ENCODE results near the gene PRKACG. TPM values are rescaled to one million over a fixed set of nuclear protein-coding genes. Genes with fewer than 3 reads are reported as not detected.

PRKACG gene
- polyA plus RNA-seq, 10 donors, result 0.08 TPM; not detected in 8

DNA sequence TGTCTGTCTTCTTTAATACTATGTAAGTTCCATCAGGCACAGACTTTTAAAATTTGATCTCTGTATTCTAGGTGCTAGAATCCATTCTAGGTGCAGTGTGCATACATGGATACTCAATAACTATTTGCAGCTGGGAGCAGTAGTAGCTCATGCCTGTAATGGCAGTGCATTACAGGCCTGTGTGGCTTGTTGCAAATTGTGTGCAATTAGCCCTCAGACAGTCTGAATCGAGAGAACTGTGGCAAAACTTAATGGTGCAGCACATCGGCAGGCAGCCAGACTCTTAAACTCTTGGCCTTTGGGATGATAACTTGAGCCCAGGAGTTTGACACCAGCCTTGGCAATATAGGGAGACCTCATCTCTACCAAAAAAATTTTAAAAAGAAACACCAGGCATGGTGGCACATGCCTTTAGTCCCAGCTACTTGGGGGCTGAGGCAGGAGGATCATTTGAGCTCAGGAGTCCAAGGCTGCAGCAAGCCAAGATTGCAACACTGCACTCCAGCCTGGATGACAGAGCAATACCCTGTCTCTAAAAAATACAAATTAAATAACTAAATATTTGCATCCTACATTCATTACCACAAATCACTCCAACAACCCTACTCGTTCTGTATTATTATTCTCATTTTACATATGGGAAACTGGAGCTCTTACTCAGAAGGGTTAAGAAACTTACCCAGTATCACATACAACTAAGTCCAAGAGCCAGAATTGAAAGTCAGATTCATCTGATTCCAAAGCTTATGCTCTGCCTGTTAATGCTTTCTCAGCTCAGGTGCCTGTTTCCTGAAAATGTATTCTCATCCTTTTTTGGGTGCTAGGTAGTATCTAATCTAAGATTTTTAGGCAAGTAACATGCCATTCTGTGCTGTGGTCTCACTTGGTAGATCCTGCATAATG lies 30.1 kb downstream of the PRKACG start:
- no peak for DNase-seq

DNA sequence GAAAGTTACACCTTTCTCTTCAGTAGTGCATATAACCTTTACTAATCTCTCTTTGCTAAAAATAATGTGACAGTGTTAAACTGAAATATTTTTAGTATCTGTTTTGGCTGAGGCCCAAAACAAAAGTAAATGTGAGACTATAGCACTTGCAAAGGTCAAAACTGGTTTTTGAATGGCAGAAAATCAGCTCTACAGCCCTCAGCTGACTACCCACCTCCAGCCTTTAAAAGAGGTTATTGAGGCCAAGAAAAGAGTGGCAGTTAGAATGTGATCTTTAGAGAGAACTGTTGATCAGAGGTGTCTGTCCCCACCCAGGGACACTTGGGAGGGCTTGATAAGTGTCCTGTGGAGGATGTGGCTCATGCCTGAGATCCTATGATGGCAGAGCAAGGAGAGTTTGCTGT lies 30.9 kb downstream of the PRKACG start:
- DNase-seq, result no peak

DNA sequence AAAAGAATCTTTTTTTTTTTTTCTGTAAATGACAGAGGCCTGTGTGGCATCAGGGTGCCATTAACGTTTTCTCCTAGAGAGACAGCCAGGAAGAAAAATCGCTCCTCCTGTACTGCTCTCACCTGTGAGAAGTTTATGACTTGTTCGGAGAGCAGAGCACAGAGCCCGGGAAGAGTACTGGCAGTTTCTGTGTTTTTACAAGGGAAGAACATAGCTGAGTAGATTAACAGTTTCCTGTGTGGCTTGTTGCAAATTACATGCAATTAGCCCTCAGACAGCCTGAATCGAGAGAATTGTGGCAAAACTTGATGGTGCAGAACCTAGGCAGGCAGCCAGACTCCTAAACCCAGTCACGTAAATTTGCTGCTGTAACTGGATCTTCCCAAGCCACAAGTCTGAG lies 32.1 kb downstream of the PRKACG start:
- no peak for DNase-seq

DNA sequence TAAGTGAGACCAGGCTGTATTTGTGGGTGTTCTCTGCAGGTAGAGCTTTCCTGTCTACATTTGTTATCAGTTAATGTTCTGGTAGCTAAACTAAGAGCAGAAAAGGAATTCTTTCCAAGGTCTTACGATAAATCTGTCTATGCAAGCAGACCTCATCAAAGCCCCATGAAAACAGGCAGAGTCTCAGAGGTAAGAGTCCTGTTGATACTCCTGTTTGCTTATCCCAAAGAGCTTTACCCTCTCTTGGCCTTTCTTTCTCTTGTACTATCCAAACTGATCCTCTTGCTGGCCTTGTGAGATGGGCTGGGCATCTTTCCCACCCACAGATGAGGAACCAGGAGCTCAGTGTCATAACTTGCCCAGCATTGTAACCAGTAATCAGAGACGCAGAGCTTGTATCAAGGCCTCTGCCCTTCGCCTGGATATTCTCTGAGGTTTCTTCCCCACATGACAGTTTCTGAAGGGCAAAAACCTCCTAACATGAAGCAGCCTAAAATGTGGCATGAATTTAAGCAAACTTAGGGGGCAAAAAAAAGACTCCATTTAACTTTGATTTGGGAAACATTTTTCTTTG lies 33.5 kb downstream of the PRKACG start:
- DNase-seq, result no peak

DNA sequence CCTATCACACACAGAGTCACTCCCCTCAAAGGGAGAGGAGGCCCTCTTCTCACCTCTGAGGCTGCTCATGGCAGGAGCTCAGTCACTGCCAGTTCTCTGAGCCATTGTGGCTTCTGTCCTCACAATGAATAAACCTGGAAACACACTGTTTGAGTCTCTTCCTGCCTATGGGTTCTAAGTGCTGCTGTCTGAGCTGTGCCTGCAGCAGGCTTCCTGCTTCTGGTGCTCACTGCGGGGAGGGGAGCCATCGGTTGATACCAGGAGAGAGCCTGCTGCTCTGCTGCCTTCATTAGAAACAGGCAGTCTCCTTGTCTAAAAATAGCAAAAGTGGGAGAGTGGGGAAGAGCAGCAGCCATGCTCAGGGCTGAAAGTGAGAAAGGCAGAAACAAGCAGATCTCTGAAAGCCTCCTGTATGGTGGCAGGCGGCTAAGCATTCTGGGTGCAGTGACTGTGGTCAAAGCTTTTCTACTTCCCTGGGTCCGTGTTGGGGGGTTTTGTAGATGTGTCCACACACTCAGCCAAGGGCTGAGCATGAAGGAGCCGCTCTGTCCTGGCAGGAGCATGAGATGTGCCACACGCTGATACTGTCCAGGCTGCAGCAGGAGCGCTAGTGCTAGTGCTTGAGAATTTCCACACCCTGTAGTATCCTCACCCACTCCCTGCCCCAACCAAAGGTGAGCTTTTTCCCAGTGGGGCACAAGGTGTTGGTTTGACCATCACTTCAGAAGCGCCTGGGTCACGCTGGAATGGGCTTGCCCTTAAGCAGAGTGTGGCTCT lies 34.2 kb downstream of the PRKACG start:
- peak in 1 of 3 donors; percentile 24 for DNase-seq

DNA sequence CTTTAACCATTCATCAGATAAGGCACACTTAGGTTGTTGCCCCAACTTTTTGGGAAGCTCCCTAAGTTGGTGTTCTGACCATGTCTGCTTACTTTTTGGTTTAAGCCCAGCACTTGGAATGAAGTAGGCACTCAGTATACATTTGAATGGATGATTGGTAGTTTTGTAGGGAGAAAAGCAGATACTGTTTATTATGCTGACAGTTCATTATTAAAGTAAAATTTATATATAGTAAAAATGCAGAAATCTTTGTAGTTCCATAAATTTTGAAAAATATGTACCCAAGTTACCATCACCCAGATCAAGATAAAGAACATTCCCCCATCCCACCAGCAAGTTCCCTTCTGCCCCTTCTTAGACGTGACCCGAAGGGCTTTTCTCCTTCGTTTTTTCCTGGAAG lies 35.4 kb downstream of the PRKACG start:
- DNase-seq, result no peak

DNA sequence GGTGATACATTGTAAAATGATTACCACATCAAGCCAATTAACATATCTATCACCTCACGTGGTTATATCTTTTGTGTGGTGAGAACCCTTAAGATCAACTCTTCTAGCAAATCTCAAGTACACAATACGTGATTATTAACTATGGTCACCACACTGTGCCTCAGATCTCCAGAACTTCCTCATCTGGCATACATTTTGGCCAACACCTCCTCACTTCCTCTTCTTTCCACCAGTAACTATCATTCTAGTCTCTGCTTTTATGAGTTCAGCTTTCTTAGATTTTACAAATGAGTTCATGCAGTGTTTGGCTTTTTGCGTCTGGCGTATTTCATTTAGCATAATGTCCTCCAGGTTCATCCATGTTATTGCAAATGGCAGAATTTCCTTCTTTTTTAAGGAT lies 35.8 kb downstream of the PRKACG start:
- DNase-seq, result no peak

DNA sequence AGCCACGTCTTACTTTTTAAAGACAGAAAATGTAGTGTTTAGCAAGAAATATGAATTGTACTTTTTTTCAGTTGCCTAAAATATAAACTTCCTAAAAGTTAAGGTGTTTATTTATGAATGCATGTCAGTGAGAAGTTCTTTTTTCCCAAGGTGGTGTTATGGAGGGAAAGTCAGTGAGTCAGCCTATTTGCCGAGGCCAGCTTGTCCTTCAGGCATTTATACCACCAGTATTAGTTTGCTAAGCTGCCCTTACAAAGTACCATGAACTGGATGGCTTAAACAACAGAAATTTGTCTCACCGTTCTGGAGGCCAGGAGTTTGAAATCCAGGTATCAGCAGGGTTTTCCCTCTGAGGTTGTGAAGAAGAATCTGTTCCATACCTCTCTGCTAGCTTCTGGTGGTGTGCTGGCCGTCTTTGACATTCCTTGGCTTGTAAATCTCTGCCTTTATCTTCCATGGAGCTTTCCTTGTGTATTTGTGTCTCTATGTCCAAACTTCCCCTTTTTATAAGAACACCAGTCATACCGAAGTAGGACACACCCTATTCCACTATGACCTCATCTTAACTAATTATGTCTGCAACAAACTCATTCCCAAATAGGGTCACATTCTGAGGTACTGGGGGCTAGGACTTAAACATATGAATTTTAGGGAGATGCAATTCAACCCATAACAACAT lies 38.4 kb downstream of the PRKACG start:
- no peak for DNase-seq

DNA sequence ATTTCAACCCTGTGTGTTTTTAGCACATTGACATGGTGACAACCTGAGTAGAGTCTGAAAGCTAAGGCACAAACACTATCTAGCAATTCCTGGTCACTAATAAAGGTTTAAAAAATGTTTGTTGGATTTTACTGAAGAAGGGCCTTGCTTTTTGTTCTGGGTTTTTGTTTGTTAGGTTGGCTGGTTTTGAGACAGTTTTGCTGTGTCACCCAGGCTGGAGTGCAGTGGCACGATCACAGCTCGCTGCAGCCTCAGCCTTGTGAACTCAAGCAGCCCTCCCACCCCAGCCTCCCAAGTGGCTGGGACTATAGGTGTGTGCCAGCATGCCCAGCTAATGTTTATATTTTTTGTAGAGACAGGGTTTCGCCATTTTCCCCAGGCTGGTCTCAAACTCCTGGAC lies 39.0 kb downstream of the PRKACG start:
- no peak for DNase-seq

DNA sequence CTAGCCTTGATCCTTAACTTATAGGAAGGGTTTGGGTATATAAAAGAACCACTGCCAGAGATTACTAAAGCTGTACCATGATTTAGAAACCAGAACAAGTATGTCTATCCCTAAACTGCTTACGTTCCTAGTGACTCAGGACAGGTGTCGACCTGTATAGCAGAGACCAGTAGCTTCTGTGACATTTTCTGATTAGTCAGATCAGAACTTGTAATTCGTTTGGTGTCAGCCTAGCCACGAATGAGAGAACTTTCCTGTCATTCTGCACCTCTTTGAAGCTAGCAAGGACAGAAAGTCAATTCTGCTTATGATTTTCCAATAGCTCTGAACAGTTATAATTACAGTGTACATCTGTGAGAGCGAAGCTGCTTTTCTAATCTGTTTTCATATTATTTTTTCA lies 39.5 kb downstream of the PRKACG start:
- DNase-seq, result no peak

DNA sequence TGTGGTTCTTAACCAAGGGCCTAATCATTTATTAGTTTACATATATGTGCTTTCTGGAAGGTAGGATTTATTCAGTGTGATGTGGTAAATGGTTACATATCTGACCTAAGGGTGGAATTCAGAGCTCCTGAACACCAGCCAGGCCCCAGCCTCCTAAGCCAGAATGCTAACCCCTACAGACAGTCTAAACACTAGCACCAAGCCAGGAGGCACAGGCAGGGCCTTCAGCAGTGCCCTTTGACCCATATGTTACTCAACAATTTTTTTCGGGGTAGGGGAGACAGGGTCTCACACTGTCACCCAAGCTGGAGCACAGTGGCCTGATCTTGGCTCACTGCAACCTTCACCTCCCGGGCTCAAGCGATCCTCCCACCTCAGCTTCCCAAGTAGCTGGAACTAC lies 40.3 kb downstream of the PRKACG start:
- no peak for DNase-seq

DNA sequence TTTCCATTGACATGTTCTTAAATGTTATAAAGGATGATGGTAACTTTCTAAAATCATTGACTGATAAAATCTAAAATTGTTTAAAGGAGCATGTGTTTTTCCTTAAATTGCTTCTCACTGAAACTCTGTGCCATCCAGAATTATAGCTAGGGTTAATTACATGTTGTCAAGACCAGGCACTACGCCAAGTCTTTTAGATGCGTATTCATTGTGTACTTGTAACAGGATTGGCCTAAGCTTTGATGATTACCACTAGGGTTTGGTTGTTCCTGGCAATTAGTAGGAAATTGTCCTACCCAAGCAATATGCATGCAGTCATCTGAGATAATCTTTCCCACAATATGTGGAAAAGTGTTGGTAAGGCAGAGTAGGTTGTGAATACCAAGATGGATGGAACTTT lies 43.8 kb downstream of the PRKACG start:
- no peak for DNase-seq

DNA sequence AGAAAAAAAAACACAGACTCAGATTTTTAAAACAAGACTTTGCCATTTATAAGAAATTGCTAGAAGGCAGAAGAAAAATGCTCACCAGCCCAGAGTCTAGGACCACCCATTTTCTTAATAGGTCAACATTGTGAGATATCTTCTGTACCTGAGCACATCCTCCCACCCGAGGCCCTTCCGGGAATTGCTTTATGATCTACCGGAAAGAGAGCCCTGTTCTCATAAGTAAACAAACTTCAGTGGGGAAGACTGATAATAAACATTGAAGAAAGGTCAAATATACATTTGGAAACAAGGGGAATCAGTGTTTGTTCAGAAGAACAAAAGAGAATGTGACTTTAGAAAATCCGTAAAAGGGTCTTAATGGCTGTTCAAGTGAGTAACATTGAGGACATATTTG lies 44.4 kb downstream of the PRKACG start:
- DNase-seq, result no peak

DNA sequence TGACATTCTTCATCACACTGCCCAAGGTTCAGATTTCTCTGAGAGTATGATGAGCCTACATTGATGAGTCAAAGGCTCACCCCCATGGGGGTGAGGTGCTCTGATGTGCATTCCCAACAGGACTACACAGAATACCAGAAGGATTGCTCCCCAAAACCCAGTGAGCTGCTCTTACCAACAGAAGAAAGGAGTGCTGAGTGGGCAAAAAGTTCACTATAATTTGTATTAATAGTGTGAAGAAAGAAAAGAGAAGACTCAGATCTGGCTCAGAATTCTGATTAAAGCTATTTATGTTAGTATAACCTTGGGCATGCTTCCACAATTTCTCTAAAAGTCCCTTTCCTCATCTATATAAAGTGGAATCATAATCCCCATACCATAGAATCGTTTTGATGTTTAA lies 46.1 kb downstream of the PRKACG start:
- no peak for DNase-seq

DNA sequence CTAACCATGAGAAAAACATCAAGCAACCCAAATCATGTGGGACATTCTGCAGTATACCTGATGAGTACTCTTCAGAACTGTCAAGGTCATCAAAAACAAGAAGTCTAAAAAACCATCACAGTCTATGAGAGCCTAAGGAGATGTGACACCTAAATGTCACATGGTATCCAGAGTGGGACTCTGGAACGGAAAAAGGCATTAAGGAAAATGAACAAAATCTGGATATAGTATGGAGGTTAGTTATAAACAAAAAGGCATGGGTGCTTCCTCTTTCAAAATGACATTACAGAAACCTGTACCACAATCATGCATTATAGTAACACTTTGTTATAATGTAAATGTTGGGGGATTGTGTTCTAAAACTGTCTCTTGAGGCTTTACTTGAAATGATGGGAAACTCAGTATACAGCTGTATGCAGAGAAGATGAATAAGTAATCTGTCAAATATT lies 47.4 kb downstream of the PRKACG start:
- no peak for DNase-seq

DNA sequence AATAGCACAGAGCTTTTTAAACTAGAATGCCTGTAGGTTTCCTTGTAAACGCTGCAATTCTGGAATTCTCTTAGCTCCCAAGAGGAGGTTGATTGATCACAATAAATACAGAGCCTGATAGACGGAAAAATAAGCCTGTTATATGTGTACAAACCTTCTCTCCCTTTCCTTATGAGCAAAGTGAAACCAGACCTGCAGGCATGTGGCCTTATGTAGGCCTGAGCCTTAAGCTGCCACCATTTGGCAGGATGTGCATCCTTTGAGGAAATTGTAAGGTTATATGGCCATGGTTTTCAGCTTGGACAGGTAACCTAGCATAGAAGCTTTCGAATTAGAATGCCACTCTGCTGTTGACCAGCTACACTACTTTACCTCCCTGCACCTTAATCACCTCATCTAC lies 49.1 kb downstream of the PRKACG start:
- DNase-seq, result no peak

DNA sequence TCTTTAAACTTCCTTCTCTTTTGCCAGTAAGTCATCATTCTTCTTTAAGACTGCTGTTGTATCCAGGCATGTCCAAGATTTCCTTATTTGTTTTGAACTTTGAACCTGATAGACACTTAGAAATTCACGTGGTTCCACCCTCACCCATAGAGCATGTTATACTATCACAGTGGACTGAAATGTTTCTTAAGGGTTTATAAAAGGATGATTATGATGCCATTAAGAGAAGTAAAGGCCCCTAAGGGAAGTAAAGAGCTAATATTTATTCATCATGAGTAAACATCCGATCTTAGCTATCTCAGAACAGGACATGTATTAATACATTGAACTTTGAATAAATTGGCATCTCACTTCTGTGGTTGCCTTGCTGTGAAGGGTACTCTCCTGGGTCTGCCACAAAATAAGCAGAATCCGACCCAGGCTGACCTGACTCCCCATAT lies 49.8 kb downstream of the PRKACG start:
- DNase-seq, result no peak

DNA sequence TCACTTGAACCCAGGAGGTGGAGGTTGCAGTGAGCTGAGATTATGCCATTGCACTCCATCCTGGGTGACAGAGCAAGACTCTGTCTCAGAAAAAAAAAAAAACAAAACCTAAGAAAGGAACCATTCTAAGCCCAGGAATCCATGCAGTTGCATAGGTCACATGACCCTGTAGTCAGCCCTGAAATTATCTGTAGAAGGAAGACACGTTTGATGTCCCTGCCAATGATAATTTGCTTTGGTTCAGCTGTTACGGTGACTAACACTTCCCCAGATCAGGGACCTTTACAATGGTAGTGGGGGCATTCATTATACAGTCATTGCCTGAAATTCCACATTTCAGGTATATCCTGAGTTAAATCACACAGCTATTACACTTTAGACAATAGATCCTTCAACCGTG lies 50.5 kb downstream of the PRKACG start:
- DNase-seq, result no peak
